ENCODE measurements around the gene CD2BP2.

- TF ChIP-seq CTCF (IDR thresholded peaks at IDR 0.05) (no peak), POLR2A (IDR thresholded peaks at IDR 0.05) (no peak)
Observed at GRCh38 chr16:30335598-30336474, 19.3 kb downstream of the CD2BP2 start.
